Naive thymus-derived CD4-positive, alpha-beta T cell (primary cell): ENCODE measurements around the gene KCNH6. TPM values are rescaled to one million over a fixed set of nuclear protein-coding genes. Genes with fewer than 3 reads are reported as not detected.
A peak's percentile ranks its signal among the peaks of the same experiment; 100 is the strongest.

Experiments
- ATAC-seq: fragments of 150-1000 bp; cut with Tn5 transposase; 2 replicates; pipeline ENCODE4 v1.10.0; 2021; ENCODE audit warnings: mild to moderate bottlenecking, moderate library complexity
- CTCF ChIA-PET: fragments of 350-600 bp; sonication (Branson Sonifier 250); formaldehyde crosslinking; loops from one replicate; lab custom pipeline; 2021; ENCODE audit warnings: antibody characterized with exemption; lab: Charles Lee
- POLR2A ChIA-PET: fragments of 350-600 bp; sonication (Branson Sonifier 250); formaldehyde crosslinking; loops from one replicate; lab custom pipeline; 2021; ENCODE audit warnings: antibody characterized with exemption, inconsistent platforms; lab: Charles Lee
- DNase-seq, 9 donors: peaks; one replicate each; pipeline versions ENCODE4 v3.0.0 to v3.0.0-alpha.2; 2020 to 2022; ENCODE audit warnings: mixed read lengths in 1 of 9
- H3K27ac ChIP-seq: one replicate; pipeline ENCODE4 v1.7.0; 2013; ENCODE audit warnings: mild to moderate bottlenecking, low read depth, low read length, moderate library complexity
- H3K27me3 ChIP-seq, 2 donors: one replicate each; pipeline ENCODE4 v1.7.0; 2013; ENCODE audit warnings: low read length in 2 of 2, mild to moderate bottlenecking in 2 of 2, moderate library complexity in 2 of 2; ENCODE audit not compliant: control insufficient read depth in 2 of 2, insufficient read depth in 2 of 2
- H3K36me3 ChIP-seq, 3 experiments: 1 replicate in 2 of 3; 2 replicates in 1 of 3; pipeline ENCODE4 v1.7.0; 2013; ENCODE audit warnings: low read length in 3 of 3, mild to moderate bottlenecking in 3 of 3, moderate library complexity in 1 of 3; ENCODE audit not compliant: insufficient read depth in 3 of 3, control insufficient read depth in 2 of 3
- H3K4me1 ChIP-seq, 2 donors: one replicate each; pipeline ENCODE4 v1.7.0; 2013; ENCODE audit warnings: low read length in 2 of 2, mild to moderate bottlenecking in 2 of 2, moderate library complexity in 1 of 2; ENCODE audit not compliant: control insufficient read depth in 2 of 2, insufficient read depth in 2 of 2
- H3K4me3 ChIP-seq: 2 replicates; pipeline ENCODE4 v1.7.0; 2013; ENCODE audit warnings: mild to moderate bottlenecking, low read length
- H3K9me3 ChIP-seq, 3 experiments: 1 replicate in 2 of 3; 2 replicates in 1 of 3; pipeline ENCODE4 v1.7.0; 2013; ENCODE audit warnings: low read length in 3 of 3; ENCODE audit not compliant: control insufficient read depth in 2 of 3
- H3K27ac Mint-ChIP-seq, 9 donors: one replicate each; pipeline ENCODE4 v1.8.0; 2020 to 2022; ENCODE audit warnings: mixed read lengths in 9 of 9, mild to moderate bottlenecking in 8 of 9, moderate library complexity in 5 of 9, inconsistent platforms in 2 of 9
- H3K27me3 Mint-ChIP-seq, 5 donors: one replicate each; pipeline ENCODE4 v1.8.0; 2021 to 2022; ENCODE audit warnings: mixed read lengths in 5 of 5, mild to moderate bottlenecking in 1 of 5
- H3K36me3 Mint-ChIP-seq, 5 donors: one replicate each; pipeline ENCODE4 v1.8.0; 2020 to 2022; ENCODE audit warnings: mixed read lengths in 5 of 5, mild to moderate bottlenecking in 3 of 5, inconsistent platforms in 1 of 5
- H3K4me1 Mint-ChIP-seq, 7 donors: one replicate each; pipeline ENCODE4 v1.8.0; 2020 to 2022; ENCODE audit warnings: mixed read lengths in 7 of 7, mild to moderate bottlenecking in 3 of 7, inconsistent platforms in 1 of 7
- H3K4me3 Mint-ChIP-seq, 10 donors: one replicate each; pipeline ENCODE4 v1.8.0; 2020 to 2022; ENCODE audit warnings: mild to moderate bottlenecking in 10 of 10, mixed read lengths in 10 of 10, moderate library complexity in 6 of 10, inconsistent platforms in 2 of 10
- H3K9me3 Mint-ChIP-seq, 11 donors: one replicate each; pipeline ENCODE4 v1.8.0; 2020 to 2022; ENCODE audit warnings: mixed read lengths in 11 of 11, mild to moderate bottlenecking in 4 of 11, inconsistent platforms in 1 of 11, moderate library complexity in 1 of 11
- intact Hi-C, 2 donors: fragments of 100-400 bp; cut with micrococcal nuclease; formaldehyde crosslinking; loops; one replicate each; pipeline ENCODE4 v1.15.1; 2023
- polyA plus RNA-seq, 2 donors: library from polyadenylated mRNA; unstranded; fragments of 300-500 nt; fragmentation: Illumina TruSeq; gene quantifications; one replicate each; pipeline ENCODE4 v1.2.3, GENCODE V29; 2021
- total RNA-seq, 6 experiments: library from RNA in 5 of 6; stranded (reverse) in 5 of 6; gene quantifications; 1 replicate in 5 of 6; 2 replicates in 1 of 6; pipeline ENCODE4 v1.2.3 and lab custom pipeline; 2021 to 2026

Gene KCNH6
- total and polyA plus RNA-seq, 7 experiments from 2014 or later, result not detected

GRCh38 chr17:63516910-63517824, 6.0 kb upstream of the KCNH6 start:
- Histone ChIP-seq H3K27ac (no peak overlapping the region), H3K9me3 (no peaks in the 10 kb centered on the region), H3K4me1 (no peaks in the 10 kb centered on the region), H3K36me3 (no peaks in the 10 kb centered on the region), H3K4me3 (no peak overlapping the region), H3K27me3 (no peaks in the 10 kb centered on the region)
- ATAC-seq (no peak), DNase-seq (peak in 1 of 9 donors; percentile 31)
- Mint-ChIP-seq H3K27me3 (peaks cover 9 to 19% (median 17%) of the 10 kb centered on the region in 5 donors), H3K9me3 (no peaks in the 10 kb centered on the region), H3K36me3 (no peaks in the 10 kb centered on the region), H3K4me3 (no peak overlapping the region), H3K27ac (no peak overlapping the region), H3K4me1 (peaks cover 0 to 1% (median 0%) of the 10 kb centered on the region in 7 donors)
- ChIA-PET POLR2A (no interaction called here), CTCF (no interaction called here)
- intact Hi-C loops, result no loop called here

GRCh38 chr17:63517825-63518534, 5.2 kb upstream of the KCNH6 start:
- CTCF ChIA-PET, result no interaction called here
- POLR2A ChIA-PET, result no interaction called here
- peaks cover 11 to 23% (median 16%) of the 10 kb centered on the region in 5 donors for H3K27me3 Mint-ChIP-seq
- Histone ChIP-seq H3K27ac (no peak overlapping the region), H3K36me3 (no peaks in the 10 kb centered on the region), H3K4me1 (no peaks in the 10 kb centered on the region), H3K27me3 (no peaks in the 10 kb centered on the region), H3K4me3 (no peak overlapping the region), H3K9me3 (no peaks in the 10 kb centered on the region)
- no peak for DNase-seq
- H3K4me3 Mint-ChIP-seq, result no peak overlapping the region
- H3K4me1 Mint-ChIP-seq, result peaks cover 0 to under 1% (median 0%) of the 10 kb centered on the region in 7 donors
- intact Hi-C loops, result no loop called here
- no peaks in the 10 kb centered on the region for H3K9me3 Mint-ChIP-seq
- H3K36me3 Mint-ChIP-seq, result no peaks in the 10 kb centered on the region
- no peak overlapping the region for H3K27ac Mint-ChIP-seq
- no peak for ATAC-seq

GRCh38 chr17:63519116-63519881, 3.9 kb upstream of the KCNH6 start:
- DNase-seq (no peak), ATAC-seq (no peak)
- Histone ChIP-seq H3K36me3 (no peaks in the 10 kb centered on the region), H3K4me3 (no peak overlapping the region), H3K9me3 (no peaks in the 10 kb centered on the region), H3K27me3 (peaks cover 0 to 2% of the 10 kb centered on the region in 2 donors), H3K27ac (no peak overlapping the region), H3K4me1 (no peaks in the 10 kb centered on the region)
- Mint-ChIP-seq H3K9me3 (peaks cover 0 to 2% (median 0%) of the 10 kb centered on the region in 11 donors), H3K27ac (no peak overlapping the region), H3K27me3 (peaks cover 19 to 27% (median 21%) of the 10 kb centered on the region in 5 donors), H3K36me3 (no peaks in the 10 kb centered on the region), H3K4me1 (peaks cover 0 to 8% (median 5%) of the 10 kb centered on the region in 7 donors), H3K4me3 (no peak overlapping the region)
- POLR2A ChIA-PET, result no interaction called here
- CTCF ChIA-PET, result no interaction called here
- intact Hi-C loops, result no loop called here

GRCh38 chr17:63519972-63520882, 2.9 kb upstream of the KCNH6 start:
- no peaks in the 10 kb centered on the region for H3K36me3 Mint-ChIP-seq
- H3K27me3 Mint-ChIP-seq, result peaks cover 24 to 31% (median 27%) of the 10 kb centered on the region in 5 donors
- H3K27ac ChIP-seq, result no peak overlapping the region
- H3K4me1 ChIP-seq, result no peaks in the 10 kb centered on the region
- peaks cover 0 to 8% (median 5%) of the 10 kb centered on the region in 7 donors for H3K4me1 Mint-ChIP-seq
- H3K36me3 ChIP-seq, result no peaks in the 10 kb centered on the region
- no peak overlapping the region for H3K27ac Mint-ChIP-seq
- intact Hi-C loops, result no loop called here
- H3K4me3 Mint-ChIP-seq, result no peak overlapping the region
- DNase-seq (no peak), ATAC-seq (no peak)
- H3K9me3 ChIP-seq, result no peaks in the 10 kb centered on the region
- CTCF ChIA-PET, result no interaction called here
- H3K9me3 Mint-ChIP-seq, result peaks cover 0 to 2% (median 0%) of the 10 kb centered on the region in 11 donors
- no peak overlapping the region for H3K4me3 ChIP-seq
- POLR2A ChIA-PET, result no interaction called here
- H3K27me3 ChIP-seq, result peaks cover 0 to 3% of the 10 kb centered on the region in 2 donors

- Mint-ChIP-seq H3K4me3 (peak overlapping the region in 3 of 10 donors; percentile 13 to 57 (median 17)), H3K36me3 (no peaks in the 10 kb centered on the region), H3K4me1 (peaks cover 0 to 8% (median 5%) of the 10 kb centered on the region in 7 donors), H3K9me3 (peaks cover 0 to 2% (median 0%) of the 10 kb centered on the region in 11 donors), H3K27ac (peak overlapping the region in 2 of 9 donors; percentile 25 to 73), H3K27me3 (peaks cover 21 to 33% (median 29%) of the 10 kb centered on the region in 5 donors)
- H3K4me3 ChIP-seq, result no peak overlapping the region
- ATAC-seq, result no peak
- ChIA-PET POLR2A (no interaction called here), CTCF (no interaction called here)
- no peaks in the 10 kb centered on the region for H3K36me3 ChIP-seq
- peaks cover 0 to 3% of the 10 kb centered on the region in 2 donors for H3K27me3 ChIP-seq
- DNase-seq, result no peak
- no peaks in the 10 kb centered on the region for H3K9me3 ChIP-seq
- no peak overlapping the region for H3K27ac ChIP-seq
- no peaks in the 10 kb centered on the region for H3K4me1 ChIP-seq
- intact Hi-C loops, result no loop called here
These were observed 893 bp downstream of the KCNH6 start for GRCh38 chr17:63524051-63524450.
